Transverse colon (tissue), 4 donors: ENCODE results near the gene GPRIN3. TPM values are rescaled to one million over a fixed set of nuclear protein-coding genes. Genes with fewer than 3 reads are reported as not detected.

Experiments
- DNase-seq: peaks from one replicate; pipeline ENCODE4 v3.0.0-alpha.2; 2019
- H3K27ac ChIP-seq, 4 donors: fragments of 200-600 bp; sonication (generic); 2 replicates each; pipeline ENCODE4 v1.5.1; 2016 to 2018; ENCODE audit warnings: inconsistent platforms in 4 of 4
- H3K27me3 ChIP-seq: fragments of 200-600 bp; sonication (generic); 2 replicates; pipeline ENCODE4 v1.5.1; 2017; ENCODE audit warnings: inconsistent platforms
- H3K36me3 ChIP-seq, 4 donors: fragments of 200-600 bp; sonication (generic); 2 replicates each; pipeline ENCODE4 v1.5.1; 2017 to 2019; ENCODE audit warnings: inconsistent platforms in 4 of 4
- H3K4me1 ChIP-seq, 4 donors: fragments of 200-600 bp; sonication (generic); 2 replicates each; pipeline ENCODE4 v1.5.1; 2017 to 2020; ENCODE audit warnings: inconsistent platforms in 4 of 4
- H3K4me3 ChIP-seq, 4 donors: fragments of 200-600 bp; sonication (generic); 1 replicate in 1 of 4; 2 replicates in 3 of 4; pipeline versions ENCODE4 v1.5.1 to v1.6.1; 2017 to 2019; ENCODE audit warnings: inconsistent platforms in 4 of 4
- H3K9me3 ChIP-seq, 2 donors: fragments of 200-600 bp; sonication (generic); 2 replicates each; pipeline ENCODE4 v1.5.1; 2017 to 2019; ENCODE audit warnings: inconsistent platforms in 2 of 2
- EP300 ChIP-seq: sonication (generic); formaldehyde crosslinking; IDR thresholded peaks from one replicate; pipeline ENCODE4 v1.6.1; 2017; ENCODE audit warnings: antibody characterized with exemption, low read depth
- POLR2A ChIP-seq: fragments of 450-650 bp; IDR thresholded peaks from one replicate; pipeline ENCODE4 v1.6.1; 2016; ENCODE audit warnings: antibody characterized with exemption, mild to moderate bottlenecking, moderate library complexity
- POLR2AphosphoS5 ChIP-seq, 3 donors: sonication (generic); formaldehyde crosslinking; IDR thresholded peaks; one replicate each; pipeline ENCODE4 v1.6.1; 2016; ENCODE audit warnings: antibody characterized with exemption in 3 of 3
- WGBS, 2 donors: methylation state at CpG; one replicate each; pipeline ENCODE4 v1.1.5; 2018; ENCODE audit warnings: low coverage in 1 of 2; 5-methylcytosine and 5-hydroxymethylcytosine counted together
- in situ Hi-C, 4 donors: fragments of 200-750 bp; cut with MboI; loops; one replicate each; pipeline versions ENCODE4 v1.15.0 to v1.15.1; 2017; ENCODE audit warnings: low sequenced_read_pairs in 3 of 4, low pct_ligation_motif_present in 1 of 4, low pct_unique_long_range_greater_than_20kb in 1 of 4
- intact Hi-C: fragments of 100-400 bp; cut with DNase I; formaldehyde crosslinking; loops from one replicate; pipeline ENCODE4 v1.15.1; 2023; ENCODE audit warnings: low total_unique reads
- total RNA-seq, 4 donors: library from RNA; depleted of rRNA; stranded (reverse); fragments of >200 nt; gene quantifications; one replicate each; pipeline ENCODE4 v1.1.0, GENCODE V29; 2016
- TF ChIP-seq, protein P1 (sequence below), 5 experiments: fragments of 200-600 bp in 3 of 5; fragments of 450-650 bp in 2 of 5; sonication (generic) in 3 of 5; IDR thresholded peaks; 1 replicate in 2 of 5; 2 replicates in 3 of 5; pipeline ENCODE4 v1.5.1; 2016 to 2017; ENCODE audit warnings: antibody characterized with exemption in 5 of 5, inconsistent platforms in 3 of 5, mild to moderate bottlenecking in 2 of 5, moderate library complexity in 1 of 5

GPRIN3 gene
- total RNA-seq, 4 donors from 2014 or later: 10.1 to 21.4 (median 12.8) TPM

DNA sequence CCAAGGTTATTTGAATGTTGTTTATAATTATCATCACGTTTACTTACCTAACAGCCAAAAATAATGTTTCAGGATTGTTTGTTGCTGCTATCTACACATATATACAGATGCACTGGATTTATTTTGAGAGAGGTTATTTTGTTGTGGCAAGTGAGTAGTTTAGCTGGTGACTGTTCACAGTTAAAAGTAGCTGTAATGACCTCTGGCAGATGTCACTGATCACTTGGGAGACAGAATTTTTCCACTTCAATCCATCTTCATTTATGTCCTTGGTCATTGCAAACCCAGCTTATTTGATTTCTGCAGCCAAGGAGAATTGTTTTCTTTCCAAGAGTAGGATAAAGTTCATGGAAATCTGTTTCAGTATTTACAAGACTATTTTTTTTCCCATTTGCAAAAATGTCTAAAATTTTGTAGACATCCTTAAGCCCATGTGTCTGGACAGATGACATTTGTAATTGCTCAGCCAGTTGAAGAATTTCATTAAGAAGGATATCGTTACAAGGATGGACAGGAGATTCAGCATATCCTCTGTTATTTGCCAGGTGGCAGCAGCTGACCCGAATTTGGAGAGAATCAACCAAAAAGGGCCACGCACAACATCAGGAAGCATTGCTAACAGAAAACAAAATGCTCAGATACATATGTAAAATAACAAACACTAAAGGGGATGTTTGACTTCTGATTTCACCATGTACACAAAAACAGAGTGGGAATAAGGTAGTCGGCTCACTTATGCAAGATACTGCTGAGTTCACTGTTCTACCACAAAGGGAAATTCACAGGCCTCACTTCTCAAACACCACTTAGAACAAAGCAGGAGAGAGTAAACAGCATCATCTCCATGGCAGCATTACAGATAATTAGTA is 64.5 kb downstream of the GPRIN3 start:
- in situ Hi-C loops: loop anchor here in 3 of 4 donors (25.0 kb wide), 1 partner anchor 669 kb away; no protein-coding TSS in a partner anchor
- Histone ChIP-seq H3K9me3 (no peaks in the 10 kb centered on the region), H3K36me3 (no peaks in the 10 kb centered on the region), H3K27me3 (no peaks in the 10 kb centered on the region), H3K4me1 (peaks cover 0 to 14% (median 0%) of the 10 kb centered on the region in 4 donors), H3K4me3 (no peak overlapping the region), H3K27ac (peak overlapping the region in 1 of 4 donors; percentile 12)
- TF ChIP-seq POLR2A (no peak), POLR2AphosphoS5 (IDR thresholded peaks at IDR 0.05) (no peak), EP300 (no peak)
- TF ChIP-seq, protein P1, sequence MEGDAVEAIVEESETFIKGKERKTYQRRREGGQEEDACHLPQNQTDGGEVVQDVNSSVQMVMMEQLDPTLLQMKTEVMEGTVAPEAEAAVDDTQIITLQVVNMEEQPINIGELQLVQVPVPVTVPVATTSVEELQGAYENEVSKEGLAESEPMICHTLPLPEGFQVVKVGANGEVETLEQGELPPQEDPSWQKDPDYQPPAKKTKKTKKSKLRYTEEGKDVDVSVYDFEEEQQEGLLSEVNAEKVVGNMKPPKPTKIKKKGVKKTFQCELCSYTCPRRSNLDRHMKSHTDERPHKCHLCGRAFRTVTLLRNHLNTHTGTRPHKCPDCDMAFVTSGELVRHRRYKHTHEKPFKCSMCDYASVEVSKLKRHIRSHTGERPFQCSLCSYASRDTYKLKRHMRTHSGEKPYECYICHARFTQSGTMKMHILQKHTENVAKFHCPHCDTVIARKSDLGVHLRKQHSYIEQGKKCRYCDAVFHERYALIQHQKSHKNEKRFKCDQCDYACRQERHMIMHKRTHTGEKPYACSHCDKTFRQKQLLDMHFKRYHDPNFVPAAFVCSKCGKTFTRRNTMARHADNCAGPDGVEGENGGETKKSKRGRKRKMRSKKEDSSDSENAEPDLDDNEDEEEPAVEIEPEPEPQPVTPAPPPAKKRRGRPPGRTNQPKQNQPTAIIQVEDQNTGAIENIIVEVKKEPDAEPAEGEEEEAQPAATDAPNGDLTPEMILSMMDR (IDR thresholded peaks at IDR 0.05): no peak
- DNase-seq: no peak
- intact Hi-C loops: no loop called here
- WGBS, 2 donors: 52 to 54% methylated on average over 5 of the region's 5 CpGs

DNA sequence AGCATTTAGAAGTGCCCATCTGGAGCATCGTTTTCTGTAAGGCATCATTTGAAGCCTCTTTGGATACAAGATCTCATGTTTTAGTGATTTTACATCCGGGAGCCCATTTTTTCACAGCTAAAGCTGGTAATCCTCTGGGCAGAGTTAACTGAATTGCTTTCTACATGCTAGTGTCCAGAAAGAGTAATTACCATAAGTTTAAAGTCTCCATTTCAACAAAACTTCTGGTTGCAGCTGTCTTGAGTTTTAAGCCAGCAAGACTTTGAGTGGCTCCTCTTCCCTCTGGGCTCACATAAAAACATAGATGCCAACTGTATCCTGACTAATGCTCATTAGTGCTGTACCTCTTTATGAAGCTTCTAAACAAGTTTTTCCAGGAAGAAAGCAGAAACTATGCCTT is 65.4 kb downstream of the GPRIN3 start:
- H3K9me3 ChIP-seq: no peaks in the 10 kb centered on the region
- no peaks in the 10 kb centered on the region for H3K27me3 ChIP-seq
- peaks cover 0 to 14% (median 0%) of the 10 kb centered on the region in 4 donors for H3K4me1 ChIP-seq
- intact Hi-C loops: no loop called here
- WGBS, 2 donors: 64 to 81% methylated on average over 2 of the region's 2 CpGs
- TF ChIP-seq, protein P1 (IDR thresholded peaks at IDR 0.05): no peak
- TF ChIP-seq EP300 (no peak), POLR2AphosphoS5 (IDR thresholded peaks at IDR 0.05) (no peak), POLR2A (no peak)
- no peak overlapping the region for H3K27ac ChIP-seq
- no peaks in the 10 kb centered on the region for H3K36me3 ChIP-seq
- H3K4me3 ChIP-seq: no peak overlapping the region
- DNase-seq: no peak
- in situ Hi-C loops: loop anchor here in 3 of 4 donors (25.0 kb wide), 1 partner anchor 670 kb away; no protein-coding TSS in a partner anchor

DNA sequence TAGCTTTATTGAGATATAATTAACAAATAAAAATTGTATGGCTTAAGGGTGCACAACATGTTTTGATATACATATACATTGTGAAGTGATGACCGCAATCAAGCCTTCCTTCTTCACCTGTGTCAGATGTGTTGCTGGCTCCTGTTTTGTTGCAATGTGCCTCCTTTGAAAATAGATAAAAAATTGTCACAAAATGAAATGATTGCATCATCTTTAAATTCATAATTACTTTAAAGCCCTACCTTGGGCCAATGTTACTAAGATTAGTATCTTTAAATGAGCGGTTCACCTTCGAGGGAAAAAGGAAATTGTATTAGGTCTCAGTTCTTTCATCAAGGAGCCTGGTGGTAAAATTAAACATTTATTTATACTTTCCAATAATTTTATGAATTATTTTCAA is 77.3 kb downstream of the GPRIN3 start:
- Histone ChIP-seq H3K27ac (no peak overlapping the region), H3K4me1 (peaks cover 0 to 9% (median 4%) of the 10 kb centered on the region in 4 donors), H3K9me3 (no peaks in the 10 kb centered on the region), H3K27me3 (no peaks in the 10 kb centered on the region), H3K36me3 (no peaks in the 10 kb centered on the region), H3K4me3 (no peak overlapping the region)
- 88 to 90% methylated on average over 3 of the region's 3 CpGs for WGBS, 2 donors
- no peak for TF ChIP-seq POLR2AphosphoS5 (IDR thresholded peaks at IDR 0.05)
- no peak for TF ChIP-seq EP300
- TF ChIP-seq, protein P1 (IDR thresholded peaks at IDR 0.05): no peak
- no peak for TF ChIP-seq POLR2A
- DNase-seq: no peak
- intact Hi-C loops (no loop called here), in situ Hi-C loops (loop anchor here in 3 of 4 donors (5.0 to 25.0 kb wide), 2 partner anchors 202 to 682 kb away; no protein-coding TSS in a partner anchor)

DNA sequence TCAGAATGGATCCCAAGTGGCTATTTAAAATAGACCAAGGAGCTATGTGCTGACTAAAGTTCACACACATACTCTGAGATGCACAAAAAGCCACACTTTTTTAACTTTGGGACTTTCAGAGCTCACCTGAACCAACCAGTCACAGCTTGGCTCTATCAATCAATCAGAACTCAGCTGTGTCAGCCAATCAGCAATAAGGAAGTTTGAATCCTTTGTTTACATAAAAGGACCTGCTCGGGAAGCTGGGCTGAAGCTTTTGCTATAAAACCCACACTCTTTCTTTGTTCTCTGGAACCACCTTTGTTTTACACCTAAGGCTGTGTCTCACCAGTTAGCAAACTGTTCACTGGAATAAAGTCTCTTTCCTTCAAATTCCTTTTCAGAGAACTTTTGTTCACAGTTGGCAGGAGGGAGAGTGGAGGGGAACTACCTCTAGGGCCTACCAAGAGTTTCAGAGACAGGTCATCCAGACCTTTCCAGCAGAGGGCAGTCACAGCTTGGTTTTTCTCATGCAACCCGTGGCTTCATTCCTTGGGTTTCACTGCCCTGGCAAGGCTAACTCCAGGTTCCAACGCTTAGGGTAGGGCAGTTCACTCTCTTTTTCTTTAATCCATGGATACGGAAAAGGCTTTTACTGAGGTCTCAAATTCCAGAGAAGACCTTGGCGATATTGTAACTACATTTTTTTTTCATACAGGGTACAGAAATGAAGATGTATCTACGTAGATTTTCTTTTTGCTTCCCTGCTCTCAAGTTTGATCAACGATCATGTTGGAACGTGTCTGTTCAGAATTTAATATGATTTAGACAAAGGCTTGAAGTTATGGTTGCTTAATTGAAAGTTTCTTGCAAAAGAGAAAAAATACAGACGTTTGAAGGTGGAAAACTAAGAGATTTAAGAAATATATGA is 80.7 kb downstream of the GPRIN3 start:
- intact Hi-C loops: loop anchor here (5.0 to 10.0 kb wide), 2 partner anchors 205 to 678 kb away; no protein-coding TSS in a partner anchor
- H3K36me3 ChIP-seq: no peaks in the 10 kb centered on the region
- no peaks in the 10 kb centered on the region for H3K27me3 ChIP-seq
- no peaks in the 10 kb centered on the region for H3K9me3 ChIP-seq
- DNase-seq: peak; percentile 89
- peaks cover 0 to 10% (median 4%) of the 10 kb centered on the region in 4 donors for H3K4me1 ChIP-seq
- in situ Hi-C loops: loop anchor here (5.0 to 25.0 kb wide), 3 partner anchors 205 to 685 kb away; no protein-coding TSS in a partner anchor
- H3K4me3 ChIP-seq: no peak overlapping the region
- H3K27ac ChIP-seq: peak overlapping the region; percentile 5 to 40 (median 28)
- TF ChIP-seq, protein P1 (IDR thresholded peaks at IDR 0.05): peak; percentile 73 to 92 (median 74)
- TF ChIP-seq EP300: no peak
- 37 to 42% methylated on average over 8 to 9 of the region's 9 CpGs for WGBS, 2 donors
